ENCODE measurements around the gene EPB41L4B. TPM values are rescaled to one million over a fixed set of nuclear protein-coding genes. Genes with fewer than 3 reads are reported as not detected.

EPB41L4B gene
- total RNA-seq, 2 experiments from 2014 or later = 0.34 TPM

GRCh38 chr9:109141375-109141774, 179.5 kb downstream of the EPB41L4B start:
- Mint-ChIP-seq H3K9me3 (no peaks in the 10 kb centered on the region), H3K27me3 (peaks cover 2% of the 10 kb centered on the region), H3K4me3 (no peak overlapping the region), H3K27ac (no peak overlapping the region), H3K4me1 (ENCODE audit: low read depth) (peaks cover 5% of the 10 kb centered on the region), H3K36me3 (ENCODE audit: low read depth) (no peaks in the 10 kb centered on the region)
- TF ChIP-seq CTCF (IDR thresholded peaks at IDR 0.05) = no peak
- ATAC-seq = no peak
- CTCF ChIA-PET = no interaction called here
- POLR2A ChIA-PET = no interaction called here
- intact Hi-C loops (cut with micrococcal nuclease) = no loop called here
- DNase-seq = no peak

GRCh38 chr9:109139851-109140250, 181.0 kb downstream of the EPB41L4B start:
- intact Hi-C loops (cut with micrococcal nuclease) = no loop called here
- no peaks in the 10 kb centered on the region for H3K9me3 Mint-ChIP-seq
- TF ChIP-seq CTCF (IDR thresholded peaks at IDR 0.05) = no peak
- H3K4me1 Mint-ChIP-seq (ENCODE audit: low read depth) = peaks cover 5% of the 10 kb centered on the region
- no peak for DNase-seq
- ATAC-seq = no peak
- ChIA-PET CTCF (interaction anchor here (1.3 kb wide), 1 partner anchor 15 kb away, joined by 3 read pairs; no protein-coding TSS in a partner anchor), POLR2A (interaction anchor here (0.6 kb wide), 1 partner anchor 24 kb away, joined by 3 read pairs; no protein-coding TSS in a partner anchor)
- no peaks in the 10 kb centered on the region for H3K27me3 Mint-ChIP-seq
- H3K36me3 Mint-ChIP-seq (ENCODE audit: low read depth) = no peaks in the 10 kb centered on the region
- no peak overlapping the region for H3K4me3 Mint-ChIP-seq
- no peak overlapping the region for H3K27ac Mint-ChIP-seq

- ChIA-PET POLR2A (no interaction called here), CTCF (no interaction called here)
- no peak for DNase-seq
- Mint-ChIP-seq H3K9me3 (no peaks in the 10 kb centered on the region), H3K27ac (no peak overlapping the region), H3K4me1 (ENCODE audit: low read depth) (no peaks in the 10 kb centered on the region), H3K4me3 (no peak overlapping the region), H3K36me3 (ENCODE audit: low read depth) (no peaks in the 10 kb centered on the region), H3K27me3 (no peaks in the 10 kb centered on the region)
- ATAC-seq = no peak
- intact Hi-C loops (cut with micrococcal nuclease) = no loop called here
- TF ChIP-seq CTCF (IDR thresholded peaks at IDR 0.05) = no peak
Measured at GRCh38 chr9:109138421-109138820, 182.4 kb downstream of the EPB41L4B start.

GRCh38 chr9:109134167-109134578, 186.7 kb downstream of the EPB41L4B start:
- ChIA-PET POLR2A (no interaction called here), CTCF (interaction anchor here (1.0 kb wide), 1 partner anchor 55 kb away, joined by 3 read pairs; no protein-coding TSS in a partner anchor)
- H3K27ac Mint-ChIP-seq = no peak overlapping the region

GRCh38 chr9:109133533-109133932, 187.3 kb downstream of the EPB41L4B start:
- ATAC-seq = no peak
- Mint-ChIP-seq H3K27me3 (no peaks in the 10 kb centered on the region), H3K9me3 (no peaks in the 10 kb centered on the region), H3K27ac (no peak overlapping the region), H3K4me3 (no peak overlapping the region), H3K36me3 (ENCODE audit: low read depth) (no peaks in the 10 kb centered on the region), H3K4me1 (ENCODE audit: low read depth) (no peaks in the 10 kb centered on the region)
- TF ChIP-seq CTCF (IDR thresholded peaks at IDR 0.05) = no peak
- DNase-seq = no peak
- ChIA-PET POLR2A (no interaction called here), CTCF (no interaction called here)
- intact Hi-C loops (cut with micrococcal nuclease) = no loop called here

More at GRCh38 chr9:109134167-109134578, 186.7 kb downstream of the EPB41L4B start:
- no peak for TF ChIP-seq CTCF (IDR thresholded peaks at IDR 0.05)
- no peaks in the 10 kb centered on the region for H3K4me1 Mint-ChIP-seq (ENCODE audit: low read depth)
- ATAC-seq (no peak), DNase-seq (no peak)
- H3K9me3 Mint-ChIP-seq = no peaks in the 10 kb centered on the region
- intact Hi-C loops (cut with micrococcal nuclease) = no loop called here
- H3K4me3 Mint-ChIP-seq = no peak overlapping the region
- H3K27me3 Mint-ChIP-seq = no peaks in the 10 kb centered on the region
- no peaks in the 10 kb centered on the region for H3K36me3 Mint-ChIP-seq (ENCODE audit: low read depth)
